GM12873 (cell line): ENCODE measurements around the gene MSH6.

Experiments used
- TF ChIP-seq, protein P1 (sequence below): IDR thresholded peaks from 2 replicates; pipeline ENCODE4 v1.5.1; 2012; ENCODE audit warnings: low read depth, mild to moderate bottlenecking, moderate library complexity, low read length, control low read depth; ENCODE audit not compliant: insufficient read depth; ENCODE audit errors: missing control alignments

The MSH6 gene

DNA sequence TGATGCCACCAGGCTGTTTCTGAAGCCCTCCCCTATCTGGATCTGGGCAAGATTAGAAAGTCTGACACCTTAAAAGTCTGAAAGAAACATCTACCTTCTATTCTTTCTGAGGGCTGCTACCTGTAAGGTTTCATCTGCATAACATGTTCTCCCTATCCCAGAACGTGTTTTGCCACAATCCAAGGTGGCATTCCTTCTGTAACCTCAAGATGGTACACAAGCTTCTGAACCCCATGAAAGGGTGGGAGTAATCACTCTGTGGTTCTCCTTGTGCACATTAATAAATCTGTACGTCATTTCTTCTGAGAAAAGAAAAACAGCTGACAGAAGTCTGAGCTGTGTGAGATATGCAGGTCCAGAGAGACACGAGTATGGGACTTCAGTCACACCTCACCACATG lies 41.8 kb upstream of the MSH6 start:
- TF ChIP-seq, protein P1, sequence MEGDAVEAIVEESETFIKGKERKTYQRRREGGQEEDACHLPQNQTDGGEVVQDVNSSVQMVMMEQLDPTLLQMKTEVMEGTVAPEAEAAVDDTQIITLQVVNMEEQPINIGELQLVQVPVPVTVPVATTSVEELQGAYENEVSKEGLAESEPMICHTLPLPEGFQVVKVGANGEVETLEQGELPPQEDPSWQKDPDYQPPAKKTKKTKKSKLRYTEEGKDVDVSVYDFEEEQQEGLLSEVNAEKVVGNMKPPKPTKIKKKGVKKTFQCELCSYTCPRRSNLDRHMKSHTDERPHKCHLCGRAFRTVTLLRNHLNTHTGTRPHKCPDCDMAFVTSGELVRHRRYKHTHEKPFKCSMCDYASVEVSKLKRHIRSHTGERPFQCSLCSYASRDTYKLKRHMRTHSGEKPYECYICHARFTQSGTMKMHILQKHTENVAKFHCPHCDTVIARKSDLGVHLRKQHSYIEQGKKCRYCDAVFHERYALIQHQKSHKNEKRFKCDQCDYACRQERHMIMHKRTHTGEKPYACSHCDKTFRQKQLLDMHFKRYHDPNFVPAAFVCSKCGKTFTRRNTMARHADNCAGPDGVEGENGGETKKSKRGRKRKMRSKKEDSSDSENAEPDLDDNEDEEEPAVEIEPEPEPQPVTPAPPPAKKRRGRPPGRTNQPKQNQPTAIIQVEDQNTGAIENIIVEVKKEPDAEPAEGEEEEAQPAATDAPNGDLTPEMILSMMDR: no peak

DNA sequence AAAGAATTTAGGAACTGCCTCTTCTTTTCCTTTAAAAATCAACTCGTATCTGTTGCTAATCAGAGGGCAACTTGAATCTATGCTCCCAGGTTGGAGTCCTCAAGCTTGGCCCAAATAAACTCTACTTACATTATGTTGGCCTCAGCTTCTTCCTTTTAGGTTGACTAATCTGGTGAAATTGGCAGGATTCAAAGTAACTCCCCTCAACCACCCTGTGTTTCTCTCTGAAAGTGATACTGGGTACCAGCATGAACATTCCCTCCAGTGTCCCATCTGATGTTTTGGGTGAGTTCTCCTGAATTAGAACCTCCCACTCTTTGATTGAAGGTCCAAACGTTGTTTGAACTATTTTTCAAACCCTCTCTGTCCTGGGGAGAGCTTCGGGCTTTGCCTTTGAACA lies 41.3 kb upstream of the MSH6 start:
- TF ChIP-seq, protein P1: no peak

DNA sequence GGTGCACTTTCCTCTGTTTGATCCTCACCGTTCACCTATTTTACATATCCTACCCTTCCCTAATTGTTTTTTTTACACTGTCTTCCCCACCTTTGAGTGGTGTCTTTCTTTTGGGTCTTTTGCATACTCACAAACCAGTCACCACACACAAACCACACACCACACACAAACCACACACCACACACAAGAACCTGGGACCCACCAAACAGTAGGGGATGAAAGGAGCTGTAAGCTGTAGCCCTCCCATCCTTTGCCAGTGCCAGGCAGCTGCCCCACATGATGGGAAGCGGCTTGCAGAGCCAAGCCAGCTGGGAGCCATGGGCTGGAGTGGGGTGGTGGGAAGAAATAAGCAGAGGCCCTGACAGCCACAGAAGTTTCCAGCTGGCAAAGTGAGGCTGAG lies 38.9 kb upstream of the MSH6 start:
- TF ChIP-seq, protein P1: no peak

DNA sequence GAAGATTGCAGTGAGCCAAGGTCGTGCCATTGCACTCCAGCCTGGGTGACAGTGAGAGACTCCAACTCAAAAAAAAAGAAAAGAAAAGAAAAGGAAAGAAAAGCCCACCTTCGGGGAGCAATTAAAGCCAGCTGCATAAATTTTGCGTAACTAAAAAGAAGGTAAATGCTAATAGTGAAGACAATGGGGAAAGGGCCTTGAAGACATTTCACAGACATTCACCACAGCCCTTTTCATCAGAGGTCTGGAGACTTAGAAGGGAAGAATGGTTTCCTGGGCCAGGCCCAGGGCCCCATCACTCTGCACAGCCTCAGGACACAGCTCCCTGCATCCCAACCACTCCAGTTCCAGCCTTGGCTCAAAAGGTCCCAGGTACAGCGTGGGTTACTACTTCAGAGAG lies 35.1 kb upstream of the MSH6 start:
- TF ChIP-seq, protein P1: no peak

DNA sequence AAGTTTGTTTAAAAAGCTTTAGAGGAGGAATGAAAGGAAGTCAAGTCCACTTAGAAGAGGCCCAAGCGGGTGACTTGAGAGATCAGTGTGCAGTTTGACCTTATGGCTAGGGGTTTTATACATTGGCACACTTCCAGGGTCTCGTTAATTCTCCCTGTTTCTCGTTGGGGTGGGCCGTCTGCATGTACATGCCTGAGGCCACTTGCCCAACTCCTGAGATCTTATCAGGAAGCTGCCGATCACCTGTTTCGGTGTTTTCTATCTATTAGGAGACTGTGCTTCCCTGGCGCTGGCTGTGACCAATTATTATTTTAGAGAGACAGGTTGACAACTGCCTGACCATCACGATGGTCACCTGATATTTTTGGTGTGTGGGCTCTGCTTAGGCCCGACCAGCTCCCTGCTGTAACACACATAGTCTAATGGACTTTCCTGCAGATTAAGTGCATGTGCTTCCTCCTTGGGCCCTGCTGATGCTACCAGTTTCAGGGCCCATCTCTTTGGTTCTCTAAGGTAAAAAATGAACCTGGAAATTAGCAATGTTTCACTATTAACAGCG lies 31.0 kb upstream of the MSH6 start:
- TF ChIP-seq, protein P1: no peak

DNA sequence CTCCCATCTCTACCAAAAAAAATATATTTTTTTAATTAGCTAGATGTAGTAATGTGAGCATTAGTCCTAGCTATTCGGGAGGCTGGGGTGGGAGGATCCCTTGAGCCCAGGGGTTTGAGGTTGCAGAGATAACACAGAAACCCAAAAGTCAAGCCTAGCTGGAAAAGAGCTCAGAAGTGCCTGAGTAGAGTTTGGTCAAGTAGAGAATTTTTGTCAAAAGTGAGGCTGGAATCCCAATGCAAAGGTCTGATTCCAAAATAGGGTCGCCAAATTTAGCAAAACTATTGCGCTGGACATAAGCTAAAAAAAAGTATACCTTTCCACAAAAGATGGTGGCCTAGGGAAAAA lies 15.5 kb upstream of the MSH6 start:
- TF ChIP-seq, protein P1: no peak

DNA sequence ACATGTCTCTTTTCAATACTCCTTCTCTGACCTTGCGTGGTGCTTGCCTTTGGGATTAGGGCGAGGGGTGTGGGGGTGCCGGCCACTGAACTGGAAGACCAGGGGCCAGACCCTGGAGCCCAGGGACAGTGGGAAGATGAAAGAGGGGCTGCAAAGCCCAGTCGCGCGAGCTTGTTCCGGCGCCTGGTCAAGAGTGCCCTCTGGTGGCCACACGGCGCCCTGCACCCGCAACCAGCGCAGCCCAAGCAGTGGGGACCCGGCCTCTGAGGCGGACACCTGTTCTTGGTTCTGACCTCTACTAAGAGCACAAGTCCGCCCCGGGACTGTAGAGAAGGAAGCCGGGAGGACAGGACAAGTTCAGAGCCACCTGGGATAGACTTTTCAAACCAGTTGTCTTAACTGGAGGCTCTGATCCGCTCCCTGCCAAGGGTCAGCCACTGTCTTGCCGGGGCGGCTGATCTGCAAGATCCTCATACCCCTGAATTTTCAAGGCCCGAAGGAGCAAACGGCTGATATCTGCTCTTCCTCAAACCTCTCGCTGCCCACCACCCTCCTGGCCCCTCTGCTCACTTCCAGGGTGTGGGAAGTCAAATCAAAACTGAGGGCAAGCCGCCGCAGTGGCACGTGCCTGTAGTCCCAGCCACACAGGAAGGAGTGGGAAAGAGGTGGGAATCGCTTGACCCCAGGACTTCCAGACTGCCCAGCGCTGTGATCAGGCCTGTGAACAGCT lies 14.9 kb upstream of the MSH6 start:
- TF ChIP-seq, protein P1: peak; percentile 98

DNA sequence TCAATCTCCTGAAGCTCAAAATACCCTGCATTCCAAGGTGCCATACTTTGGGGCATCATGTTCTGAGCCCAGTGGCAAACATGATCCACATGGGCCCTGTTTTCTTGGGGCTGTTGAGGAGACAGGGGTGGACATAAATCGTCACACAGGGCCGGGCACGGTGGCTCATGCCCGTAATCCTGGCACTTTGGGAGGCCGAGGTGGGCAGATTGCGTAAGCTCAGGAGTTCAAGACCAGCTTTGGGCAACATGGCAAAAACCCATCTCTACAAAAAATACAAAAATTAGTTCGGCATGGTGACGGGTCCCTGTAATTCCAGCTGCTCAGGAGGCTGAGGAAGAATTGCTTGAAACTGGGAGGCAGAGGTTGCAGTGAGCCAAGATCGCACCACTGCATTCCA lies 13.6 kb upstream of the MSH6 start:
- TF ChIP-seq, protein P1: no peak
